H9 (cell line): ENCODE data around the gene CCDC154. TPM values are rescaled to one million over a fixed set of nuclear protein-coding genes. Genes with fewer than 3 reads are reported as not detected.

ENCODE experiments used
- DNase-seq: peaks from one replicate; pipeline ENCODE4 v3.0.0-alpha.2; 2017
- H2AFZ ChIP-seq: one replicate; pipeline ENCODE4 v1.6.1; 2013; ENCODE audit warnings: mild to moderate bottlenecking, low read length, control low read depth, moderate library complexity
- H2AK5ac ChIP-seq: 2 replicates; pipeline ENCODE4 v1.6.1; 2013; ENCODE audit warnings: low read length, control low read depth, mixed read lengths; ENCODE audit not compliant: insufficient read length
- H2BK120ac ChIP-seq: one replicate; pipeline ENCODE4 v1.6.1; 2013; ENCODE audit warnings: low read depth, mild to moderate bottlenecking, low read length, control low read depth, inconsistent platforms; ENCODE audit not compliant: poor library complexity, severe bottlenecking
- H2BK12ac ChIP-seq: 2 replicates; pipeline ENCODE4 v1.6.1; 2013; ENCODE audit warnings: low read length, control low read depth, mixed read lengths, low read depth; ENCODE audit not compliant: insufficient read length
- H2BK15ac ChIP-seq: 2 replicates; pipeline ENCODE4 v1.6.1; 2013; ENCODE audit warnings: low read depth, low read length, control low read depth
- H2BK20ac ChIP-seq: one replicate; pipeline ENCODE4 v1.6.1; 2013; ENCODE audit warnings: low read depth, mild to moderate bottlenecking, low read length, control low read depth, inconsistent platforms; ENCODE audit not compliant: poor library complexity, severe bottlenecking
- H2BK5ac ChIP-seq: 2 replicates; pipeline ENCODE4 v1.6.1; 2013; ENCODE audit warnings: low read length, control low read depth, mixed read lengths; ENCODE audit not compliant: insufficient read length
- H3K14ac ChIP-seq: 2 replicates; pipeline ENCODE4 v1.6.1; 2013; ENCODE audit warnings: low read length, control low read depth; ENCODE audit not compliant: insufficient read depth
- H3K18ac ChIP-seq: 2 replicates; pipeline ENCODE4 v1.6.1; 2013; ENCODE audit warnings: low read depth, mild to moderate bottlenecking, mixed read lengths, low read length, control low read depth; ENCODE audit not compliant: insufficient read length
- H3K23ac ChIP-seq: 2 replicates; pipeline ENCODE4 v1.6.1; 2013; ENCODE audit warnings: low read length, control low read depth, mixed read lengths, low read depth; ENCODE audit not compliant: insufficient read length
- H3K23me2 ChIP-seq: 2 replicates; pipeline ENCODE4 v1.6.1; 2013; ENCODE audit warnings: low read depth, mild to moderate bottlenecking, mixed read lengths, low read length, control low read depth; ENCODE audit not compliant: insufficient read length, poor library complexity, severe bottlenecking
- H3K27ac ChIP-seq: 2 replicates; pipeline ENCODE4 v1.5.1; 2013; ENCODE audit warnings: low read length, control low read depth, mixed read lengths, low read depth; ENCODE audit not compliant: insufficient read length
- H3K27me3 ChIP-seq: 2 replicates; pipeline ENCODE4 v1.6.1; 2013; ENCODE audit warnings: low read length, control low read depth, inconsistent platforms; ENCODE audit not compliant: insufficient read depth
- H3K4ac ChIP-seq: 2 replicates; pipeline ENCODE4 v1.6.1; 2013; ENCODE audit warnings: low read depth, mild to moderate bottlenecking, control low read depth, inconsistent platforms, low read length, moderate library complexity
- H3K4me1 ChIP-seq: 2 replicates; pipeline ENCODE4 v1.6.1; 2013; ENCODE audit warnings: low read length, control low read depth, inconsistent platforms; ENCODE audit not compliant: insufficient read depth
- H3K4me2 ChIP-seq: 2 replicates; pipeline ENCODE4 v1.6.1; 2013; ENCODE audit warnings: low read length, control low read depth, mixed read lengths; ENCODE audit not compliant: insufficient read length, insufficient read depth
- H3K56ac ChIP-seq: 2 replicates; pipeline ENCODE4 v1.6.1; 2013; ENCODE audit warnings: low read depth, mild to moderate bottlenecking, mixed read lengths, low read length, control low read depth; ENCODE audit not compliant: insufficient read length
- H3K79me1 ChIP-seq: 2 replicates; pipeline ENCODE4 v1.6.1; 2013; ENCODE audit warnings: low read depth, mild to moderate bottlenecking, moderate library complexity, low read length, control low read depth, inconsistent platforms; ENCODE audit not compliant: insufficient read depth, poor library complexity, severe bottlenecking
- H3K79me2 ChIP-seq: 2 replicates; pipeline ENCODE4 v1.6.1; 2013; ENCODE audit warnings: low read length, control low read depth, inconsistent platforms; ENCODE audit not compliant: insufficient read depth
- H3K9ac ChIP-seq: 2 replicates; pipeline ENCODE4 v1.6.1; 2013; ENCODE audit warnings: low read length, control low read depth, mixed read lengths; ENCODE audit not compliant: insufficient read length; ENCODE audit errors: extremely low read depth
- H3K9me3 ChIP-seq: one replicate; pipeline ENCODE4 v1.6.1; 2013; ENCODE audit warnings: low read depth, low read length, inconsistent platforms; ENCODE audit not compliant: control insufficient read depth
- H3T11ph ChIP-seq: one replicate; pipeline ENCODE4 v1.6.1; 2013; ENCODE audit warnings: mild to moderate bottlenecking, low read length, control low read depth, inconsistent platforms
- H4K20me1 ChIP-seq: one replicate; pipeline ENCODE4 v1.6.1; 2013; ENCODE audit not compliant: control insufficient read depth, insufficient read length, insufficient read depth
- H4K5ac ChIP-seq: 2 replicates; pipeline ENCODE4 v1.6.1; 2013; ENCODE audit warnings: low read depth, mild to moderate bottlenecking, mixed read lengths, low read length, control low read depth; ENCODE audit not compliant: insufficient read length
- H4K8ac ChIP-seq: replicated peaks from 2 replicates; pipeline ENCODE4 v1.6.1; 2013; ENCODE audit warnings: low read length, control low read depth, mixed read lengths, low read depth; ENCODE audit not compliant: insufficient read length
- H4K91ac ChIP-seq: 2 replicates; pipeline ENCODE4 v1.6.1; 2013; ENCODE audit warnings: low read depth, mild to moderate bottlenecking, moderate library complexity, mixed read lengths, low read length, control low read depth; ENCODE audit not compliant: insufficient read length
- H3K27ac Mint-ChIP-seq, 3 experiments: 2 replicates in 2 of 3; 3 replicates in 1 of 3; pipeline ENCODE4 v1.8.0; 2020 to 2021; ENCODE audit warnings: mixed read lengths in 3 of 3, mild to moderate bottlenecking in 1 of 3, moderate library complexity in 1 of 3
- H3K27me3 Mint-ChIP-seq: 2 replicates; pipeline ENCODE4 v1.8.0; 2021; ENCODE audit warnings: low read depth, mild to moderate bottlenecking, moderate library complexity, mixed read lengths
- H3K36me3 Mint-ChIP-seq, 3 experiments: 2 replicates in 2 of 3; 3 replicates in 1 of 3; pipeline ENCODE4 v1.8.0; 2020 to 2021; ENCODE audit warnings: low read depth in 3 of 3, mixed read lengths in 3 of 3; ENCODE audit not compliant: insufficient read depth in 1 of 3
- H3K4me1 Mint-ChIP-seq, 2 experiments: 2 replicates each; pipeline ENCODE4 v1.8.0; 2020; ENCODE audit warnings: mixed read lengths in 2 of 2
- H3K4me3 Mint-ChIP-seq, 2 experiments: 2 replicates in 1 of 2; 3 replicates in 1 of 2; pipeline ENCODE4 v1.8.0; 2020 to 2021; ENCODE audit warnings: mild to moderate bottlenecking in 2 of 2, mixed read lengths in 2 of 2, moderate library complexity in 1 of 2
- H3K9me3 Mint-ChIP-seq, 2 experiments: 2 replicates in 1 of 2; 3 replicates in 1 of 2; pipeline ENCODE4 v1.8.0; 2020; ENCODE audit warnings: mild to moderate bottlenecking in 2 of 2, mixed read lengths in 2 of 2, moderate library complexity in 1 of 2
- WGBS: extraction: QIAGEN DNeasy Blood & Tissue Kit; methylation state at CpG from one replicate; pipeline ENCODE4 v1.1.7; 2013; ENCODE audit warnings: missing lambda C conversion rate, low lambda C conversion rate, mixed read lengths; ENCODE audit not compliant: insufficient read length; ENCODE audit errors: extremely low coverage; 5-methylcytosine and 5-hydroxymethylcytosine counted together
- total RNA-seq: library from RNA; stranded (reverse); gene quantifications from 2 replicates; pipeline ENCODE4 v1.2.1, GENCODE V29; 2021
- TF ChIP-seq, protein P1 (sequence below): fragments of 200-600 bp; sonication (generic); conservative IDR thresholded peaks from 3 replicates; pipeline ENCODE4 v1.8.0; 2021; ENCODE audit warnings: antibody characterized with exemption, mild to moderate bottlenecking

The CCDC154 gene
- total RNA-seq, 1 experiment from 2014 or later, result 1.3 TPM

DNA sequence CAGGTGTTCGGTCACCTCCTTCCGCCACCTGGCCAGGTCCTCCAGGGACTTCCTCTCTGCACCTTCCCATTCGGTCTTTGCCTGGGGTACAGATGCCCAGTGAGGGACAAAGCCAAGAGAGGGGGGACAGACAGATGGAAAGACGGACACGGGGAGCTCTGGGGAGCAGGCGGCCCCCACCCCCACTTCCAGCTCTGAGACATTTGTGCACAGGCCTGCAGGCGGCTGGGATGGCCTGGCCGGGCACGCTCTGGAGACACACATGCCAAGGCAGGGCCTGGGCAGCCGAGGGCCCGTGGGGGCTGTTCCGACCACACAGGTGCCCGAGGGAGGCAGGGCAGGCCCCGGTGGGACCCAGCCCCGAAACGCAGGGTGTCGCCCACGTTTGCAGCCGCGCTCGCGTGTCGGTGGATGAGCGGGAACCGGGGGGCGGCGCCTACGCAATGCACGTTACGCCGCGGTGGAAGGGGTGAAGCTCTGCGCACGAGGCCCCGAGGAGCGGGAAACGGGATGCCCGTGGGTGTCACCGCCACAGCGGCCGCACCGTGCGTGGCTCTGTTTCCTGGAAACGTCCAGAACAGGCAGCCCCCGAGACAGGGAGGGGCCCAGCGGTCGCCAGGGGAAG lies 7.5 kb downstream of the CCDC154 start:
- Histone ChIP-seq H2AFZ (no peak overlapping the region), H3T11ph (no peak overlapping the region), H3K56ac (no peak overlapping the region), H3K4me2 (no peak overlapping the region), H3K79me2 (no peaks in the 10 kb centered on the region), H3K9ac (no peak overlapping the region), H4K20me1 (no peaks in the 10 kb centered on the region), H3K14ac (no peak overlapping the region), H2BK12ac (no peak overlapping the region), H3K23ac (no peak overlapping the region), H3K4ac (no peak overlapping the region), H3K18ac (no peak overlapping the region), H2AK5ac (no peak overlapping the region), H3K79me1 (no peaks in the 10 kb centered on the region), H2BK120ac (no peak overlapping the region), H3K27ac (no peak overlapping the region), H3K27me3 (no peaks in the 10 kb centered on the region), H2BK20ac (no peak overlapping the region), H4K8ac (no peak overlapping the region), H3K23me2 (no peaks in the 10 kb centered on the region), H2BK15ac (0 out of 2 replicates have a peak overlapping the region, but pooled peaks have one; percentile 61), H2BK5ac (no peak overlapping the region), H4K5ac (no peak overlapping the region), H3K4me1 (no peaks in the 10 kb centered on the region), H3K9me3 (no peaks in the 10 kb centered on the region), H4K91ac (no peak overlapping the region)
- no CpG with 5 or more reads among the region's 47 CpGs for whole genome bisulfite sequencing
- Mint-ChIP-seq H3K27ac (no peak overlapping the region), H3K4me3 (no peak overlapping the region), H3K27me3 (no peaks in the 10 kb centered on the region), H3K4me1 (no peaks in the 10 kb centered on the region; a peak in 1 of 4 replicates), H3K9me3 (no peaks in the 10 kb centered on the region), H3K36me3 (no peaks in the 10 kb centered on the region)
- TF ChIP-seq, protein P1, sequence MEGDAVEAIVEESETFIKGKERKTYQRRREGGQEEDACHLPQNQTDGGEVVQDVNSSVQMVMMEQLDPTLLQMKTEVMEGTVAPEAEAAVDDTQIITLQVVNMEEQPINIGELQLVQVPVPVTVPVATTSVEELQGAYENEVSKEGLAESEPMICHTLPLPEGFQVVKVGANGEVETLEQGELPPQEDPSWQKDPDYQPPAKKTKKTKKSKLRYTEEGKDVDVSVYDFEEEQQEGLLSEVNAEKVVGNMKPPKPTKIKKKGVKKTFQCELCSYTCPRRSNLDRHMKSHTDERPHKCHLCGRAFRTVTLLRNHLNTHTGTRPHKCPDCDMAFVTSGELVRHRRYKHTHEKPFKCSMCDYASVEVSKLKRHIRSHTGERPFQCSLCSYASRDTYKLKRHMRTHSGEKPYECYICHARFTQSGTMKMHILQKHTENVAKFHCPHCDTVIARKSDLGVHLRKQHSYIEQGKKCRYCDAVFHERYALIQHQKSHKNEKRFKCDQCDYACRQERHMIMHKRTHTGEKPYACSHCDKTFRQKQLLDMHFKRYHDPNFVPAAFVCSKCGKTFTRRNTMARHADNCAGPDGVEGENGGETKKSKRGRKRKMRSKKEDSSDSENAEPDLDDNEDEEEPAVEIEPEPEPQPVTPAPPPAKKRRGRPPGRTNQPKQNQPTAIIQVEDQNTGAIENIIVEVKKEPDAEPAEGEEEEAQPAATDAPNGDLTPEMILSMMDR, result no peak
- no peak for DNase-seq
